Fibroblast of lung (primary cell): ENCODE results near the gene E2F1. TPM values are rescaled to one million over a fixed set of nuclear protein-coding genes. Genes with fewer than 3 reads are reported as not detected.
A peak's percentile ranks its signal among the peaks of the same experiment; 100 is the strongest.

Experiments used
- DNase-seq, 2 donors: peaks; one replicate each; pipeline versions ENCODE4 v3.0.0 to v3.0.0-alpha.2; 2010; ENCODE audit warnings: low read depth in 2 of 2
- H2AFZ ChIP-seq: 2 replicates; pipeline ENCODE4 v1.5.1; 2012; ENCODE audit warnings: low read length, control low read depth, inconsistent platforms
- H3K27ac ChIP-seq: 2 replicates; pipeline ENCODE4 v1.5.1; 2011; ENCODE audit warnings: low read length, control low read depth; ENCODE audit not compliant: insufficient read depth
- H3K27me3 ChIP-seq: 2 replicates; pipeline ENCODE4 v1.5.1; 2011; ENCODE audit warnings: mild to moderate bottlenecking, low read length; ENCODE audit not compliant: control insufficient read depth, insufficient read depth
- H3K36me3 ChIP-seq: 2 replicates; pipeline ENCODE4 v1.5.1; 2011; ENCODE audit warnings: low read length; ENCODE audit not compliant: control insufficient read depth, insufficient read depth
- H3K4me1 ChIP-seq: 2 replicates; pipeline ENCODE4 v1.5.1; 2011; ENCODE audit warnings: low read length; ENCODE audit not compliant: control insufficient read depth, insufficient read depth; ENCODE audit errors: extremely low read depth
- H3K4me2 ChIP-seq: 2 replicates; pipeline ENCODE4 v1.5.1; 2011; ENCODE audit warnings: low read length, control low read depth; ENCODE audit not compliant: insufficient read depth; ENCODE audit errors: extremely low read depth
- H3K4me3 ChIP-seq, 4 experiments: fragments of 200-600 bp in 1 of 4; sonication (generic) in 1 of 4; replicated peaks in 1 of 4; 2 replicates each; pipeline ENCODE4 v1.5.1; 2011 to 2016; ENCODE audit warnings: low read length in 4 of 4, low read depth in 3 of 4, mild to moderate bottlenecking in 3 of 4, control low read depth in 2 of 4, inconsistent platforms in 1 of 4, mixed read lengths in 1 of 4; ENCODE audit not compliant: insufficient read depth in 1 of 4; ENCODE audit errors: control extremely low read depth in 1 of 4
- H3K79me2 ChIP-seq: 2 replicates; pipeline ENCODE4 v1.5.1; 2012; ENCODE audit warnings: mild to moderate bottlenecking, low read length, inconsistent platforms; ENCODE audit not compliant: control insufficient read depth, insufficient read depth
- H3K9ac ChIP-seq: 2 replicates; pipeline ENCODE4 v1.5.1; 2011; ENCODE audit warnings: mild to moderate bottlenecking, low read length, control low read depth; ENCODE audit not compliant: insufficient read depth
- H3K9me3 ChIP-seq: 2 replicates; pipeline ENCODE4 v1.5.1; 2012; ENCODE audit warnings: low read depth, low read length; ENCODE audit not compliant: control insufficient read depth, insufficient read depth
- H4K20me1 ChIP-seq: 2 replicates; pipeline ENCODE4 v1.5.1; 2011; ENCODE audit warnings: low read length; ENCODE audit not compliant: control insufficient read depth, insufficient read depth; ENCODE audit errors: extremely low read depth
- EZH2 ChIP-seq: IDR thresholded peaks from 2 replicates; pipeline ENCODE4 v1.5.1; 2012; ENCODE audit warnings: low read length, control low read depth, mild to moderate bottlenecking; ENCODE audit errors: missing control alignments
- polyA plus RNA-seq, 2 donors: library from polyadenylated mRNA; depleted of rRNA in 1 of 2; stranded (reverse) in 1 of 2; unstranded in 1 of 2; fragments of >200 nt; gene quantifications; 2 replicates each; pipeline ENCODE4 v1.2.1, GENCODE V29; 2011 to 2012; ENCODE audit warnings: missing spikeins in 1 of 2
- total RNA-seq: library from RNA; depleted of rRNA; stranded (reverse); fragments of >200 nt; gene quantifications from 2 replicates; pipeline ENCODE4 v1.2.1, GENCODE V29; 2014
- TF ChIP-seq, protein P1 (sequence below), 2 donors: IDR thresholded peaks in 1 of 2; conservative IDR thresholded peaks in 1 of 2; 1 replicate in 1 of 2; 2 replicates in 1 of 2; pipeline ENCODE4 v1.5.1; 2011 to 2012; ENCODE audit warnings: low read length in 2 of 2, control low read depth in 1 of 2, inconsistent platforms in 1 of 2, low read depth in 1 of 2, mild to moderate bottlenecking in 1 of 2

The E2F1 gene
- total and polyA plus RNA-seq, 2 donors (not counting 1 experiment from before 2014, with no cell fraction given) = 2.1 to 3.5 TPM

DNA sequence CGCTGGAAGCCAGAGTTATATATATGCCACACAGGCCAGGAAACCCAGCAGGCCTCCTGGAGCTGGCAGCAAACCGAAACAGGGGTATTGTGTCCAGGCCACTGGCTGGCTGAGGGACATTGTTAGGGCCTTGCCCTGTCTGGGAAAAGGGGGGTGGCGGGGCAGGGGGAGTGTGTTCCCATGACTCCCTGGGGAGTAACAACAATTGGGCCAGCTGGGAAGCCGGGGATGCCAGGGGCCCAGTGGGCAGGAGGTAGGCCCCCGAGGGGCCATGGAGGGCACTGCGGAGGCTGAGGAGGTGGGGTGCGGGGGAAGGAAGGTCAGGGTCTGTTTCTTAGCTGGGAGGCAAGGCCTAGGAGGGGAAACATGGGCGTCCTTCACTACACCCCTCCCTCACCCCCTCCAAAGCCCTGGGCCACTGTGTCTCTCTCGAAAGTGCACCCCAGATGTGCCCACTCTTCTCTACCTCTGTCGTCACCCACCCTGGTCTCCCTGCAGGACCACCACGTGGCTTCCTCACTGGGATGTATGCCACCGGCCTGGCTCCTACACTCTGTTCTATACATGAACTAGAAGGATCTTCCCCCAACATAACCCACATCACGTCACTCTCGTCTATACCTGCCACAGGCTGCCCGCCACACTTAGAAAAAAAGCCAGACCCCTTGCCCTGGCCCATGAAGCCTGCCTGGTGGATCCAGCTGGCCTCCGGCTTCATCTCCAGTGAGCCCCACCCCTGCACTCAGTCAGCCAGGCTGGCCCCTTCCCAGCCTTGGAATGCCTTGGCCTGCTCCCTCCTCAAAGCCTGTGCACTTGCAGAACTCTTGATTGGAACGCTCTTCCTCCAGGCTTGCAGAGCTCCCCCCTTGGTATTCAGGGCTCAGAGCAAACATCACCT, 7.8 kb upstream of the E2F1 start:
- Histone ChIP-seq H3K4me1 (no peaks in the 10 kb centered on the region), H3K4me3 (no peak overlapping the region), H3K27ac (no peak overlapping the region), H4K20me1 (no peaks in the 10 kb centered on the region), H3K4me2 (no peak overlapping the region), H3K36me3 (no peaks in the 10 kb centered on the region), H3K79me2 (no peaks in the 10 kb centered on the region), H3K9me3 (no peaks in the 10 kb centered on the region), H3K9ac (no peak overlapping the region), H2AFZ (no peak overlapping the region), H3K27me3 (no peaks in the 10 kb centered on the region)
- DNase-seq = no peak
- TF ChIP-seq EZH2 = no peak
- TF ChIP-seq, protein P1, sequence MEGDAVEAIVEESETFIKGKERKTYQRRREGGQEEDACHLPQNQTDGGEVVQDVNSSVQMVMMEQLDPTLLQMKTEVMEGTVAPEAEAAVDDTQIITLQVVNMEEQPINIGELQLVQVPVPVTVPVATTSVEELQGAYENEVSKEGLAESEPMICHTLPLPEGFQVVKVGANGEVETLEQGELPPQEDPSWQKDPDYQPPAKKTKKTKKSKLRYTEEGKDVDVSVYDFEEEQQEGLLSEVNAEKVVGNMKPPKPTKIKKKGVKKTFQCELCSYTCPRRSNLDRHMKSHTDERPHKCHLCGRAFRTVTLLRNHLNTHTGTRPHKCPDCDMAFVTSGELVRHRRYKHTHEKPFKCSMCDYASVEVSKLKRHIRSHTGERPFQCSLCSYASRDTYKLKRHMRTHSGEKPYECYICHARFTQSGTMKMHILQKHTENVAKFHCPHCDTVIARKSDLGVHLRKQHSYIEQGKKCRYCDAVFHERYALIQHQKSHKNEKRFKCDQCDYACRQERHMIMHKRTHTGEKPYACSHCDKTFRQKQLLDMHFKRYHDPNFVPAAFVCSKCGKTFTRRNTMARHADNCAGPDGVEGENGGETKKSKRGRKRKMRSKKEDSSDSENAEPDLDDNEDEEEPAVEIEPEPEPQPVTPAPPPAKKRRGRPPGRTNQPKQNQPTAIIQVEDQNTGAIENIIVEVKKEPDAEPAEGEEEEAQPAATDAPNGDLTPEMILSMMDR (conservative IDR thresholded peaks at IDR 0.05 in 1 of 2, IDR thresholded peaks at IDR 0.05 in 1 of 2; ENCODE audit: low read depth in 1 of 2, low read length in 2 of 2) = no peak

DNA sequence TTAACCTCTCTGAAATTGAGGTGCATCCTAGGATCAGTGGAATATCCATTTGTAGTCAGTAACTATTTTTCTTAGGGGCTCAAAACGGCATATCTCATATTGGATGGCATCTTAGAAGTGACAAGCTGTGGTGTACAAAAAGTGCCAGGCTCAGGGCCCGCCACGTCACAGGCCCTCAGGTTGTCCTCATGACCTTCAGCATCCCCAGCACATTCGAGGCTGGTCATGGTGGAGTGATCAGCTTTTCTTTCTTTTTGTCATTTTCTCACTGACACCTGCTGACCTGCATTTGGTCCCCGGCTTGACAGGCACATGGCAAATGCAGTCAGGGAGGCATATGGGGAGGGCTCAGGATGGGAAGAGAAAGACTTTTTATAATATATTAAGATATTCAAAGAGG, 7.1 kb upstream of the E2F1 start:
- Histone ChIP-seq H3K27ac (no peak overlapping the region), H4K20me1 (no peaks in the 10 kb centered on the region), H3K9ac (no peak overlapping the region), H3K36me3 (no peaks in the 10 kb centered on the region), H3K4me1 (no peaks in the 10 kb centered on the region), H3K27me3 (no peaks in the 10 kb centered on the region), H2AFZ (no peak overlapping the region), H3K4me3 (no peak overlapping the region), H3K4me2 (no peak overlapping the region), H3K79me2 (no peaks in the 10 kb centered on the region), H3K9me3 (no peaks in the 10 kb centered on the region)
- TF ChIP-seq, protein P1 (conservative IDR thresholded peaks at IDR 0.05 in 1 of 2, IDR thresholded peaks at IDR 0.05 in 1 of 2; ENCODE audit: low read depth in 1 of 2, low read length in 2 of 2) = no peak
- TF ChIP-seq EZH2 = no peak
- DNase-seq = no peak

DNA sequence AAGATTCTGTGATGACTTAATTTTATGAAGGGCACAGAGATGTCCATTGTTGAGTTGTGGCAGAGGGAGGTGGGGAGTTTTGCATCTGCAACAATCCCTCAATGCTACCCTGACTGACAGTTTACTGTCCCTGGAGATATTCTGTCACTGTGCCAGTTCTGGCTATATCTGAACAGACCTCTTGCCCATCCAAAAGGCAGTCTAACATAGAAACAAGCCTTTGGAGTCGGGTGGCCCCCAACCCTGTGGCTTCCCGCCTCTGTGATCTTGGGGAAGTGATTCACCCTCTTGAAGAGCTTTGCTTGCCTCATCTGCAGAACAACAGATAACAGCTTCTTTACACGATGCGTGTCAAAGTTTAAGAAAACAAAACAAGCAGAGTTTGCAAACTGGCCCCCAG, 3.8 kb upstream of the E2F1 start:
- no peaks in the 10 kb centered on the region for H3K27me3 ChIP-seq
- TF ChIP-seq EZH2 = no peak
- TF ChIP-seq, protein P1 (conservative IDR thresholded peaks at IDR 0.05 in 1 of 2, IDR thresholded peaks at IDR 0.05 in 1 of 2; ENCODE audit: low read depth in 1 of 2, low read length in 2 of 2) = no peak
- no peaks in the 10 kb centered on the region for H3K36me3 ChIP-seq
- H4K20me1 ChIP-seq = no peaks in the 10 kb centered on the region
- no peak overlapping the region for H2AFZ ChIP-seq
- no peaks in the 10 kb centered on the region for H3K9me3 ChIP-seq
- DNase-seq = peak; percentile 39 to 67
- H3K4me1 ChIP-seq = peaks cover 7% of the 10 kb centered on the region
- H3K4me3 ChIP-seq = no peak overlapping the region
- H3K9ac ChIP-seq = no peak overlapping the region
- no peak overlapping the region for H3K27ac ChIP-seq
- no peak overlapping the region for H3K4me2 ChIP-seq
- H3K79me2 ChIP-seq = peaks cover 5% of the 10 kb centered on the region
